WTC11 (cell line): ENCODE measurements around the gene MYO16. TPM values are rescaled to one million over a fixed set of nuclear protein-coding genes. Genes with fewer than 3 reads are reported as not detected.
A peak's percentile ranks its signal among the peaks of the same experiment; 100 is the strongest.

ENCODE experiments used
- ATAC-seq: fragments of 200-7000 bp; cut with Tn5 transposase; 2 replicates; pipeline ENCODE4 v1.10.0; 2021; ENCODE audit warnings: mild to moderate bottlenecking, moderate library complexity
- CTCF ChIA-PET: fragments of 300-600 bp; sonication (Branson Sonifier 250); formaldehyde crosslinking; loops from one replicate; lab custom pipeline; 2021; ENCODE audit warnings: antibody characterized with exemption; lab: Charles Lee
- POLR2A ChIA-PET: fragments of 350-600 bp; sonication (Branson Sonifier 250); formaldehyde crosslinking; loops from one replicate; lab custom pipeline; 2021; ENCODE audit warnings: antibody characterized with exemption; lab: Charles Lee
- DNase-seq: peaks from one replicate; pipeline ENCODE4 v3.0.0; 2021; ENCODE audit warnings: low spot score
- H3K27ac Mint-ChIP-seq: 2 replicates; pipeline ENCODE4 v1.8.0; 2021; ENCODE audit warnings: mixed read lengths
- H3K27me3 Mint-ChIP-seq: 2 replicates; pipeline ENCODE4 v1.8.0; 2021; ENCODE audit warnings: low read depth, mild to moderate bottlenecking, moderate library complexity, mixed read lengths
- H3K36me3 Mint-ChIP-seq: 2 replicates; pipeline ENCODE4 v1.8.0; 2021; ENCODE audit warnings: mixed read lengths
- H3K4me1 Mint-ChIP-seq: 2 replicates; pipeline ENCODE4 v1.8.0; 2022; ENCODE audit warnings: mixed read lengths
- H3K4me3 Mint-ChIP-seq: 2 replicates; pipeline ENCODE4 v1.8.0; 2021; ENCODE audit warnings: mild to moderate bottlenecking, moderate library complexity, mixed read lengths
- H3K9me3 Mint-ChIP-seq: 2 replicates; pipeline ENCODE4 v1.8.0; 2021; ENCODE audit warnings: mixed read lengths
- CREB1 ChIP-seq: sonication (generic); formaldehyde crosslinking; IDR thresholded peaks from 2 replicates; pipeline ENCODE4 v1.8.0; 2023; ENCODE audit warnings: mild to moderate bottlenecking, missing genetic modification reagents
- IRF2 ChIP-seq: sonication (generic); formaldehyde crosslinking; IDR thresholded peaks from 2 replicates; pipeline ENCODE4 v1.8.0; 2022; ENCODE audit warnings: low read depth, missing genetic modification reagents, borderline replicate concordance
- NFE2L1 ChIP-seq: sonication (generic); formaldehyde crosslinking; IDR thresholded peaks from 2 replicates; pipeline ENCODE4 v1.8.1; 2023; ENCODE audit warnings: missing genetic modification reagents
- NR1H2 ChIP-seq: sonication (generic); formaldehyde crosslinking; IDR thresholded peaks from 2 replicates; pipeline ENCODE4 v1.9.0; 2021; ENCODE audit warnings: mild to moderate bottlenecking, moderate library complexity, missing genetic modification reagents
- PRRX2 ChIP-seq: fragments of 250-450 bp; sonication (Bioruptor Pico); IDR thresholded peaks from 2 replicates; pipeline ENCODE4 v1.8.0; 2021; ENCODE audit warnings: mild to moderate bottlenecking
- SP1 ChIP-seq: sonication (generic); formaldehyde crosslinking; conservative IDR thresholded peaks from 2 replicates; pipeline ENCODE4 v1.8.1; 2022; ENCODE audit warnings: missing genetic modification reagents
- ZNF232 ChIP-seq: sonication (generic); formaldehyde crosslinking; IDR thresholded peaks from 2 replicates; pipeline ENCODE4 v1.8.0; 2022; ENCODE audit warnings: mild to moderate bottlenecking, missing genetic modification reagents
- ZNF263 ChIP-seq: sonication (generic); formaldehyde crosslinking; IDR thresholded peaks from 2 replicates; pipeline ENCODE4 v1.8.1; 2022; ENCODE audit warnings: low read depth, mild to moderate bottlenecking, moderate library complexity, missing genetic modification reagents
- ZNF317 ChIP-seq: sonication (generic); formaldehyde crosslinking; IDR thresholded peaks from 2 replicates; pipeline ENCODE4 v1.8.1; 2023; ENCODE audit warnings: low read depth, mild to moderate bottlenecking, moderate library complexity, missing genetic modification reagents, borderline replicate concordance
- ZNF423 ChIP-seq: fragments of 250-450 bp; sonication (Bioruptor Pico); IDR thresholded peaks from 2 replicates; pipeline ENCODE4 v2.1.2; 2022; ENCODE audit warnings: mild to moderate bottlenecking, moderate library complexity
- total RNA-seq: library from RNA; stranded (reverse); gene quantifications from 3 replicates; pipeline ENCODE4 v1.2.3, GENCODE V29; 2021
- TF ChIP-seq, protein P1 (sequence below): fragments of 250-450 bp; sonication (Bioruptor Pico); IDR thresholded peaks from 2 replicates; pipeline ENCODE4 v1.8.0; 2021; ENCODE audit warnings: mild to moderate bottlenecking
- TF ChIP-seq, protein P2 (sequence below): sonication (generic); formaldehyde crosslinking; IDR thresholded peaks from 2 replicates; pipeline ENCODE4 v1.8.0; 2023; ENCODE audit warnings: missing genetic modification reagents
- TF ChIP-seq, protein P3 (sequence below): fragments of 250-450 bp; sonication (Bioruptor Pico); IDR thresholded peaks from 2 replicates; pipeline ENCODE4 v1.9.0; 2021; ENCODE audit warnings: mild to moderate bottlenecking
- TF ChIP-seq, protein P4 (sequence below): sonication (generic); formaldehyde crosslinking; IDR thresholded peaks from 2 replicates; pipeline ENCODE4 v1.8.1; 2022; ENCODE audit warnings: mild to moderate bottlenecking, moderate library complexity, missing genetic modification reagents
- TF ChIP-seq, protein P5 (sequence below): fragments of 250-450 bp; sonication (Bioruptor Pico); IDR thresholded peaks from 2 replicates; pipeline ENCODE4 v1.9.0; 2021; ENCODE audit warnings: mild to moderate bottlenecking, borderline replicate concordance
- TF ChIP-seq, protein P6 (sequence below): sonication (generic); formaldehyde crosslinking; IDR thresholded peaks from 2 replicates; pipeline ENCODE4 v1.8.0; 2023; ENCODE audit warnings: mild to moderate bottlenecking, missing genetic modification reagents
- TF ChIP-seq, protein P7 (sequence below): sonication (generic); formaldehyde crosslinking; IDR thresholded peaks from 2 replicates; pipeline ENCODE4 v1.8.1; 2022; ENCODE audit warnings: mild to moderate bottlenecking, missing genetic modification reagents, moderate library complexity, borderline replicate concordance
- TF ChIP-seq, protein P8 (sequence below): sonication (generic); formaldehyde crosslinking; IDR thresholded peaks from 2 replicates; pipeline ENCODE4 v1.8.1; 2023; ENCODE audit warnings: mild to moderate bottlenecking, missing genetic modification reagents, borderline replicate concordance

MYO16 gene
- total RNA-seq, 1 experiment from 2014 or later: 0.09 TPM

DNA sequence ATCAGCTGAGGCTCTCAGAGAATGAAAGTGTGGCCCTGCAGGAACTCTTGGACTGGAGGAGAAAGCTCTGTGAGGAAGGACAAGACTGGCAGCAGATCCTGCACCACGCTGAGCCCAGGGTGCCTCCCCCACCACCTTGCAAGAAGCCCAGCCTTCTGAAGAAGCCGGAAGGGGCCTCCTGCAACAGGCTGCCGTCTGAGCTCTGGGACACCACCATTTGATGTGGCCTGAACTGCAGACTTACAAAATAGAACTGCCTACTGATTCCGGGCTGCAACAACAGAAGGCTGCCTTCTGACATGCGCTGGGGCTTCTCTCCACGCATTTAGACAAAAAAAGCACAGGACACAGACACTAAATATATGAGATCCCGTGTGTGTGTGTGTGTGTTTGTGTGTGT, 577.2 kb downstream of the MYO16 start (continued):
- TF ChIP-seq, protein P1, sequence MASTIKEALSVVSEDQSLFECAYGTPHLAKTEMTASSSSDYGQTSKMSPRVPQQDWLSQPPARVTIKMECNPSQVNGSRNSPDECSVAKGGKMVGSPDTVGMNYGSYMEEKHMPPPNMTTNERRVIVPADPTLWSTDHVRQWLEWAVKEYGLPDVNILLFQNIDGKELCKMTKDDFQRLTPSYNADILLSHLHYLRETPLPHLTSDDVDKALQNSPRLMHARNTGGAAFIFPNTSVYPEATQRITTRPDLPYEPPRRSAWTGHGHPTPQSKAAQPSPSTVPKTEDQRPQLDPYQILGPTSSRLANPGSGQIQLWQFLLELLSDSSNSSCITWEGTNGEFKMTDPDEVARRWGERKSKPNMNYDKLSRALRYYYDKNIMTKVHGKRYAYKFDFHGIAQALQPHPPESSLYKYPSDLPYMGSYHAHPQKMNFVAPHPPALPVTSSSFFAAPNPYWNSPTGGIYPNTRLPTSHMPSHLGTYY (CRISPR knock-in tag): no peak
- TF ChIP-seq PRRX2 (CRISPR knock-in tag) (no peak), NR1H2 (CRISPR knock-in tag) (no peak), IRF2 (CRISPR knock-in tag) (no peak), CREB1 (CRISPR knock-in tag) (no peak), SP1 (no peak)
- TF ChIP-seq, protein P2, sequence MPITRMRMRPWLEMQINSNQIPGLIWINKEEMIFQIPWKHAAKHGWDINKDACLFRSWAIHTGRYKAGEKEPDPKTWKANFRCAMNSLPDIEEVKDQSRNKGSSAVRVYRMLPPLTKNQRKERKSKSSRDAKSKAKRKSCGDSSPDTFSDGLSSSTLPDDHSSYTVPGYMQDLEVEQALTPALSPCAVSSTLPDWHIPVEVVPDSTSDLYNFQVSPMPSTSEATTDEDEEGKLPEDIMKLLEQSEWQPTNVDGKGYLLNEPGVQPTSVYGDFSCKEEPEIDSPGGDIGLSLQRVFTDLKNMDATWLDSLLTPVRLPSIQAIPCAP (CRISPR knock-in tag): no peak
- TF ChIP-seq, protein P3, sequence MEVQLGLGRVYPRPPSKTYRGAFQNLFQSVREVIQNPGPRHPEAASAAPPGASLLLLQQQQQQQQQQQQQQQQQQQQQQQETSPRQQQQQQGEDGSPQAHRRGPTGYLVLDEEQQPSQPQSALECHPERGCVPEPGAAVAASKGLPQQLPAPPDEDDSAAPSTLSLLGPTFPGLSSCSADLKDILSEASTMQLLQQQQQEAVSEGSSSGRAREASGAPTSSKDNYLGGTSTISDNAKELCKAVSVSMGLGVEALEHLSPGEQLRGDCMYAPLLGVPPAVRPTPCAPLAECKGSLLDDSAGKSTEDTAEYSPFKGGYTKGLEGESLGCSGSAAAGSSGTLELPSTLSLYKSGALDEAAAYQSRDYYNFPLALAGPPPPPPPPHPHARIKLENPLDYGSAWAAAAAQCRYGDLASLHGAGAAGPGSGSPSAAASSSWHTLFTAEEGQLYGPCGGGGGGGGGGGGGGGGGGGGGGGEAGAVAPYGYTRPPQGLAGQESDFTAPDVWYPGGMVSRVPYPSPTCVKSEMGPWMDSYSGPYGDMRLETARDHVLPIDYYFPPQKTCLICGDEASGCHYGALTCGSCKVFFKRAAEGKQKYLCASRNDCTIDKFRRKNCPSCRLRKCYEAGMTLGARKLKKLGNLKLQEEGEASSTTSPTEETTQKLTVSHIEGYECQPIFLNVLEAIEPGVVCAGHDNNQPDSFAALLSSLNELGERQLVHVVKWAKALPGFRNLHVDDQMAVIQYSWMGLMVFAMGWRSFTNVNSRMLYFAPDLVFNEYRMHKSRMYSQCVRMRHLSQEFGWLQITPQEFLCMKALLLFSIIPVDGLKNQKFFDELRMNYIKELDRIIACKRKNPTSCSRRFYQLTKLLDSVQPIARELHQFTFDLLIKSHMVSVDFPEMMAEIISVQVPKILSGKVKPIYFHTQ (CRISPR knock-in tag): no peak
- TF ChIP-seq, protein P4, sequence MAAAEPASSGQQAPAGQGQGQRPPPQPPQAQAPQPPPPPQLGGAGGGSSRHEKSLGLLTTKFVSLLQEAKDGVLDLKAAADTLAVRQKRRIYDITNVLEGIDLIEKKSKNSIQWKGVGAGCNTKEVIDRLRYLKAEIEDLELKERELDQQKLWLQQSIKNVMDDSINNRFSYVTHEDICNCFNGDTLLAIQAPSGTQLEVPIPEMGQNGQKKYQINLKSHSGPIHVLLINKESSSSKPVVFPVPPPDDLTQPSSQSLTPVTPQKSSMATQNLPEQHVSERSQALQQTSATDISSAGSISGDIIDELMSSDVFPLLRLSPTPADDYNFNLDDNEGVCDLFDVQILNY: no peak
- TF ChIP-seq, protein P5, sequence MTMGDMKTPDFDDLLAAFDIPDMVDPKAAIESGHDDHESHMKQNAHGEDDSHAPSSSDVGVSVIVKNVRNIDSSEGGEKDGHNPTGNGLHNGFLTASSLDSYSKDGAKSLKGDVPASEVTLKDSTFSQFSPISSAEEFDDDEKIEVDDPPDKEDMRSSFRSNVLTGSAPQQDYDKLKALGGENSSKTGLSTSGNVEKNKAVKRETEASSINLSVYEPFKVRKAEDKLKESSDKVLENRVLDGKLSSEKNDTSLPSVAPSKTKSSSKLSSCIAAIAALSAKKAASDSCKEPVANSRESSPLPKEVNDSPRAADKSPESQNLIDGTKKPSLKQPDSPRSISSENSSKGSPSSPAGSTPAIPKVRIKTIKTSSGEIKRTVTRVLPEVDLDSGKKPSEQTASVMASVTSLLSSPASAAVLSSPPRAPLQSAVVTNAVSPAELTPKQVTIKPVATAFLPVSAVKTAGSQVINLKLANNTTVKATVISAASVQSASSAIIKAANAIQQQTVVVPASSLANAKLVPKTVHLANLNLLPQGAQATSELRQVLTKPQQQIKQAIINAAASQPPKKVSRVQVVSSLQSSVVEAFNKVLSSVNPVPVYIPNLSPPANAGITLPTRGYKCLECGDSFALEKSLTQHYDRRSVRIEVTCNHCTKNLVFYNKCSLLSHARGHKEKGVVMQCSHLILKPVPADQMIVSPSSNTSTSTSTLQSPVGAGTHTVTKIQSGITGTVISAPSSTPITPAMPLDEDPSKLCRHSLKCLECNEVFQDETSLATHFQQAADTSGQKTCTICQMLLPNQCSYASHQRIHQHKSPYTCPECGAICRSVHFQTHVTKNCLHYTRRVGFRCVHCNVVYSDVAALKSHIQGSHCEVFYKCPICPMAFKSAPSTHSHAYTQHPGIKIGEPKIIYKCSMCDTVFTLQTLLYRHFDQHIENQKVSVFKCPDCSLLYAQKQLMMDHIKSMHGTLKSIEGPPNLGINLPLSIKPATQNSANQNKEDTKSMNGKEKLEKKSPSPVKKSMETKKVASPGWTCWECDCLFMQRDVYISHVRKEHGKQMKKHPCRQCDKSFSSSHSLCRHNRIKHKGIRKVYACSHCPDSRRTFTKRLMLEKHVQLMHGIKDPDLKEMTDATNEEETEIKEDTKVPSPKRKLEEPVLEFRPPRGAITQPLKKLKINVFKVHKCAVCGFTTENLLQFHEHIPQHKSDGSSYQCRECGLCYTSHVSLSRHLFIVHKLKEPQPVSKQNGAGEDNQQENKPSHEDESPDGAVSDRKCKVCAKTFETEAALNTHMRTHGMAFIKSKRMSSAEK (CRISPR knock-in tag): no peak

DNA sequence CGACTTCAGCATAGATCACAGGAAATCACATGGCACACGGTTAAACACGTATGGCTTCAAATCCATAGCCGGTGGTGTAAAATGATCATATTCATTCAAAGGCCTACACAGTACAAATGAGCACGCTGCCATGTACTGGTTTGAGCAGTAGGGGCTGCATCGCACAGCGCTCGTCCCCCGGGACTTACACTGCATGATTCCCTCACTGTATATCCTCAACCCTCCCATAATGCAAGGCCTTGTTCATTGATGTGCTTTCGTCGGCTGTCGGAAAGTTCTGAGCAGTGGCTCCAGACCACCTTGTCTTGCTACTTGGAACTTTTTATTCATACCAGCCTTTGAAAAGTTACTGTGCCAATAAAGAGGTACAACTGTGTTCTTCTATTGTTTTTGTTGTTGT, 578.2 kb downstream of the MYO16 start:
- ChIA-PET CTCF (no interaction called here), POLR2A (no interaction called here)
- DNase-seq: no peak
- H3K27ac Mint-ChIP-seq: no peak overlapping the region
- H3K36me3 Mint-ChIP-seq: no peaks in the 10 kb centered on the region
- no peaks in the 10 kb centered on the region for H3K9me3 Mint-ChIP-seq
- peaks cover 4% of the 10 kb centered on the region for H3K4me1 Mint-ChIP-seq
- no peak overlapping the region for H3K4me3 Mint-ChIP-seq
- peaks cover 3% of the 10 kb centered on the region for H3K27me3 Mint-ChIP-seq
- ATAC-seq: 0 out of 2 replicates have a peak, but pooled peaks have one; percentile 36
- TF ChIP-seq, protein P6, sequence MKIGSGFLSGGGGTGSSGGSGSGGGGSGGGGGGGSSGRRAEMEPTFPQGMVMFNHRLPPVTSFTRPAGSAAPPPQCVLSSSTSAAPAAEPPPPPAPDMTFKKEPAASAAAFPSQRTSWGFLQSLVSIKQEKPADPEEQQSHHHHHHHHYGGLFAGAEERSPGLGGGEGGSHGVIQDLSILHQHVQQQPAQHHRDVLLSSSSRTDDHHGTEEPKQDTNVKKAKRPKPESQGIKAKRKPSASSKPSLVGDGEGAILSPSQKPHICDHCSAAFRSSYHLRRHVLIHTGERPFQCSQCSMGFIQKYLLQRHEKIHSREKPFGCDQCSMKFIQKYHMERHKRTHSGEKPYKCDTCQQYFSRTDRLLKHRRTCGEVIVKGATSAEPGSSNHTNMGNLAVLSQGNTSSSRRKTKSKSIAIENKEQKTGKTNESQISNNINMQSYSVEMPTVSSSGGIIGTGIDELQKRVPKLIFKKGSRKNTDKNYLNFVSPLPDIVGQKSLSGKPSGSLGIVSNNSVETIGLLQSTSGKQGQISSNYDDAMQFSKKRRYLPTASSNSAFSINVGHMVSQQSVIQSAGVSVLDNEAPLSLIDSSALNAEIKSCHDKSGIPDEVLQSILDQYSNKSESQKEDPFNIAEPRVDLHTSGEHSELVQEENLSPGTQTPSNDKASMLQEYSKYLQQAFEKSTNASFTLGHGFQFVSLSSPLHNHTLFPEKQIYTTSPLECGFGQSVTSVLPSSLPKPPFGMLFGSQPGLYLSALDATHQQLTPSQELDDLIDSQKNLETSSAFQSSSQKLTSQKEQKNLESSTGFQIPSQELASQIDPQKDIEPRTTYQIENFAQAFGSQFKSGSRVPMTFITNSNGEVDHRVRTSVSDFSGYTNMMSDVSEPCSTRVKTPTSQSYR (CRISPR knock-in tag): no peak
- TF ChIP-seq ZNF317 (no peak), NFE2L1 (CRISPR knock-in tag) (no peak), ZNF232 (CRISPR knock-in tag) (no peak), ZNF423 (CRISPR knock-in tag) (no peak), ZNF263 (CRISPR knock-in tag) (no peak)
- TF ChIP-seq, protein P7, sequence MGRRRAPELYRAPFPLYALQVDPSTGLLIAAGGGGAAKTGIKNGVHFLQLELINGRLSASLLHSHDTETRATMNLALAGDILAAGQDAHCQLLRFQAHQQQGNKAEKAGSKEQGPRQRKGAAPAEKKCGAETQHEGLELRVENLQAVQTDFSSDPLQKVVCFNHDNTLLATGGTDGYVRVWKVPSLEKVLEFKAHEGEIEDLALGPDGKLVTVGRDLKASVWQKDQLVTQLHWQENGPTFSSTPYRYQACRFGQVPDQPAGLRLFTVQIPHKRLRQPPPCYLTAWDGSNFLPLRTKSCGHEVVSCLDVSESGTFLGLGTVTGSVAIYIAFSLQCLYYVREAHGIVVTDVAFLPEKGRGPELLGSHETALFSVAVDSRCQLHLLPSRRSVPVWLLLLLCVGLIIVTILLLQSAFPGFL (CRISPR knock-in tag): no peak
- TF ChIP-seq, protein P8, sequence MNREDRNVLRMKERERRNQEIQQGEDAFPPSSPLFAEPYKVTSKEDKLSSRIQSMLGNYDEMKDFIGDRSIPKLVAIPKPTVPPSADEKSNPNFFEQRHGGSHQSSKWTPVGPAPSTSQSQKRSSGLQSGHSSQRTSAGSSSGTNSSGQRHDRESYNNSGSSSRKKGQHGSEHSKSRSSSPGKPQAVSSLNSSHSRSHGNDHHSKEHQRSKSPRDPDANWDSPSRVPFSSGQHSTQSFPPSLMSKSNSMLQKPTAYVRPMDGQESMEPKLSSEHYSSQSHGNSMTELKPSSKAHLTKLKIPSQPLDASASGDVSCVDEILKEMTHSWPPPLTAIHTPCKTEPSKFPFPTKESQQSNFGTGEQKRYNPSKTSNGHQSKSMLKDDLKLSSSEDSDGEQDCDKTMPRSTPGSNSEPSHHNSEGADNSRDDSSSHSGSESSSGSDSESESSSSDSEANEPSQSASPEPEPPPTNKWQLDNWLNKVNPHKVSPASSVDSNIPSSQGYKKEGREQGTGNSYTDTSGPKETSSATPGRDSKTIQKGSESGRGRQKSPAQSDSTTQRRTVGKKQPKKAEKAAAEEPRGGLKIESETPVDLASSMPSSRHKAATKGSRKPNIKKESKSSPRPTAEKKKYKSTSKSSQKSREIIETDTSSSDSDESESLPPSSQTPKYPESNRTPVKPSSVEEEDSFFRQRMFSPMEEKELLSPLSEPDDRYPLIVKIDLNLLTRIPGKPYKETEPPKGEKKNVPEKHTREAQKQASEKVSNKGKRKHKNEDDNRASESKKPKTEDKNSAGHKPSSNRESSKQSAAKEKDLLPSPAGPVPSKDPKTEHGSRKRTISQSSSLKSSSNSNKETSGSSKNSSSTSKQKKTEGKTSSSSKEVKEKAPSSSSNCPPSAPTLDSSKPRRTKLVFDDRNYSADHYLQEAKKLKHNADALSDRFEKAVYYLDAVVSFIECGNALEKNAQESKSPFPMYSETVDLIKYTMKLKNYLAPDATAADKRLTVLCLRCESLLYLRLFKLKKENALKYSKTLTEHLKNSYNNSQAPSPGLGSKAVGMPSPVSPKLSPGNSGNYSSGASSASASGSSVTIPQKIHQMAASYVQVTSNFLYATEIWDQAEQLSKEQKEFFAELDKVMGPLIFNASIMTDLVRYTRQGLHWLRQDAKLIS: no peak
